Trophoblast cell (in vitro differentiated cells and primary cell): Measurements from ENCODE around the gene ZNF398.

Source experiments
- DNase-seq, 2 donors: peaks; one replicate each; pipeline ENCODE4 v3.0.0-alpha.2; 2016
- H2AFZ ChIP-seq: 2 replicates; pipeline ENCODE4 v1.6.1; 2013; ENCODE audit warnings: low read length, moderate library complexity, mild to moderate bottlenecking; ENCODE audit not compliant: insufficient read depth, poor library complexity
- H2AK5ac ChIP-seq: 2 replicates; pipeline ENCODE4 v1.6.1; 2013; ENCODE audit warnings: mild to moderate bottlenecking, low read length
- H2BK120ac ChIP-seq: 2 replicates; pipeline ENCODE4 v1.6.1; 2013; ENCODE audit warnings: low read length, mild to moderate bottlenecking, moderate library complexity; ENCODE audit not compliant: insufficient read depth, poor library complexity
- H2BK12ac ChIP-seq: 2 replicates; pipeline ENCODE4 v1.6.1; 2013; ENCODE audit warnings: mild to moderate bottlenecking, low read length, moderate library complexity
- H2BK5ac ChIP-seq: 2 replicates; pipeline ENCODE4 v1.6.1; 2013; ENCODE audit warnings: low read length, low read depth, moderate library complexity, mild to moderate bottlenecking; ENCODE audit not compliant: poor library complexity
- H3K14ac ChIP-seq: 2 replicates; pipeline ENCODE4 v1.6.1; 2013; ENCODE audit warnings: mild to moderate bottlenecking, low read length
- H3K18ac ChIP-seq: 2 replicates; pipeline ENCODE4 v1.6.1; 2013; ENCODE audit warnings: mild to moderate bottlenecking, low read length
- H3K23ac ChIP-seq: 2 replicates; pipeline ENCODE4 v1.6.1; 2013; ENCODE audit warnings: low read length
- H3K27ac ChIP-seq: 2 replicates; pipeline ENCODE4 v1.5.1; 2013; ENCODE audit warnings: low read depth, mild to moderate bottlenecking, inconsistent platforms, low read length, moderate library complexity
- H3K27me3 ChIP-seq: 2 replicates; pipeline ENCODE4 v1.6.1; 2013; ENCODE audit warnings: inconsistent platforms, mild to moderate bottlenecking, low read length, moderate library complexity; ENCODE audit not compliant: insufficient read depth
- H3K36me3 ChIP-seq, 2 experiments: 1 replicate in 1 of 2; 2 replicates in 1 of 2; pipeline ENCODE4 v1.6.1; 2013; ENCODE audit warnings: low read length in 2 of 2, mild to moderate bottlenecking in 2 of 2, moderate library complexity in 1 of 2; ENCODE audit not compliant: insufficient read depth in 2 of 2, control insufficient read depth in 1 of 2
- H3K4ac ChIP-seq: 2 replicates; pipeline ENCODE4 v1.6.1; 2013; ENCODE audit warnings: low read depth, mild to moderate bottlenecking, low read length, moderate library complexity
- H3K4me1 ChIP-seq, 2 experiments: 1 replicate in 1 of 2; 2 replicates in 1 of 2; pipeline ENCODE4 v1.6.1; 2013; ENCODE audit warnings: low read length in 2 of 2, mild to moderate bottlenecking in 2 of 2, moderate library complexity in 1 of 2; ENCODE audit not compliant: insufficient read depth in 2 of 2, control insufficient read depth in 1 of 2
- H3K4me2 ChIP-seq: 2 replicates; pipeline ENCODE4 v1.6.1; 2013; ENCODE audit warnings: inconsistent platforms, mild to moderate bottlenecking, low read length, moderate library complexity
- H3K4me3 ChIP-seq: 2 replicates; pipeline ENCODE4 v1.5.1; 2013; ENCODE audit warnings: mild to moderate bottlenecking, low read depth, low read length, inconsistent platforms
- H3K79me1 ChIP-seq: one replicate; pipeline ENCODE4 v1.6.1; 2013; ENCODE audit warnings: low read length
- H3K79me2 ChIP-seq: 2 replicates; pipeline ENCODE4 v1.6.1; 2013; ENCODE audit warnings: low read length, mild to moderate bottlenecking; ENCODE audit not compliant: control insufficient read depth, insufficient read depth, poor library complexity
- H3K9ac ChIP-seq: 2 replicates; pipeline ENCODE4 v1.6.1; 2013; ENCODE audit warnings: mild to moderate bottlenecking, low read length
- H3K9me3 ChIP-seq: 2 replicates; pipeline ENCODE4 v1.6.1; 2013; ENCODE audit warnings: low read depth, mild to moderate bottlenecking, control low read depth, inconsistent platforms, low read length; ENCODE audit not compliant: insufficient read depth
- H4K12ac ChIP-seq: 2 replicates; pipeline ENCODE4 v1.6.1; 2013; ENCODE audit warnings: low read depth, mild to moderate bottlenecking, low read length, moderate library complexity
- H4K8ac ChIP-seq: 2 replicates; pipeline ENCODE4 v1.6.1; 2013; ENCODE audit warnings: low read depth, mild to moderate bottlenecking, low read length, moderate library complexity
- H4K91ac ChIP-seq: one replicate; pipeline ENCODE4 v1.6.1; 2013; ENCODE audit warnings: low read depth, mild to moderate bottlenecking, low read length, moderate library complexity
- WGBS: extraction: QIAGEN DNeasy Blood & Tissue Kit; methylation state at CpG from one replicate; pipeline ENCODE4 v1.1.7; 2013; ENCODE audit warnings: missing lambda C conversion rate; ENCODE audit not compliant: insufficient read length, insufficient coverage; ENCODE audit errors: extremely low coverage; 5-methylcytosine and 5-hydroxymethylcytosine counted together

ZNF398 gene

DNA sequence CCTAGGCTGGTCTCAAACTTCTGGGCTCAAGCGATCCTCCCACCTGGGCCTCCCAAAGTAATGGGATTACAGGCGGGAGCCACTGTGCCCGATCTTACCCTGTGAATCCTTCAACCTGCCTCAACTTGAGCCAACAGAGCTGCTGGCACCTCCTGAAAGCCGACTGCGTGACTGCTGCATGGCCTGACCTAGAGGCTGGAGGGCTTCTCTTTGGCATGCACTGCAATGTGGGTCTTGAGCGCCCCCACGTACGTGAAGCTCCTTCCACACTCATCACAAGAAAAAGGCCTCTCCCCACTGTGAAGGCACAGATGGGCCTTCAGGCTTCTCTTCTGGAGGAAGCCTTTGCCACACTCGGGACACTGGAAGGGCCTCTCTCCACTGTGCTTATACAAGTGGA, 43.8 kb upstream of the ZNF398 start:
- Histone ChIP-seq H2BK120ac (no peak overlapping the region), H4K91ac (no peak overlapping the region), H3K36me3 (peaks cover 15 to 18% of the 10 kb centered on the region in 2 experiments), H3K27ac (no peak overlapping the region), H2AK5ac (no peak overlapping the region), H3K27me3 (no peaks in the 10 kb centered on the region), H2AFZ (no peak overlapping the region), H3K9me3 (no peaks in the 10 kb centered on the region), H3K18ac (no peak overlapping the region), H2BK5ac (no peak overlapping the region), H4K8ac (no peak overlapping the region), H3K79me1 (no peaks in the 10 kb centered on the region), H3K79me2 (no peaks in the 10 kb centered on the region), H3K4me1 (no peaks in the 10 kb centered on the region), H3K4me3 (no peak overlapping the region), H4K12ac (no peak overlapping the region), H3K14ac (no peak overlapping the region), H3K23ac (no peak overlapping the region), H2BK12ac (no peak overlapping the region), H3K4ac (no peak overlapping the region), H3K4me2 (no peak overlapping the region), H3K9ac (no peak overlapping the region)
- no CpG with 5 or more reads among the region's 9 CpGs for WGBS
- DNase-seq, result no peak

DNA sequence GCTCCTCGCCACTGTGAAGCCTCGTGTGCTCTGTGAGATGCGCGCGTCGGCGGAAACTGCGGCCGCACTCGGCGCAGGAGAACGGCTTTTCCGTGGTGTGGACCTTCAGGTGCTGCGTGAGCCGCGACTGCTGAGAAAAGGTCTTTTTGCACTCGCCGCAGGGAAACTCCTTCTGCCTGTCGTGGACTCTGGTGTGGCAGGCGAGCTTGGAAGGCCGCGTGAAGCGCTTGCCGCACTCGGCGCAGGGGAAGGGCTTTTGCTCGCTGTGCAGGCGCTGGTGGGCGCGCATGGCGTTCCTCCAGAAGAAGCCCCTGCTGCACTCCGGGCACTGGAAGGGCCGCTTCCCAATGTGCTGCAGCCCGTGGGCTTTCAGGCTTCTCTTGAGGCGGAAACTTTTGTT, 43.0 kb upstream of the ZNF398 start:
- no peak overlapping the region for H3K18ac ChIP-seq
- no peak overlapping the region for H4K91ac ChIP-seq
- no peak for DNase-seq
- H2AFZ ChIP-seq, result no peak overlapping the region
- H3K27ac ChIP-seq, result no peak overlapping the region
- no peak overlapping the region for H3K4me3 ChIP-seq
- no peaks in the 10 kb centered on the region for H3K9me3 ChIP-seq
- H3K36me3 ChIP-seq, result peaks cover 15 to 18% of the 10 kb centered on the region in 2 experiments
- no peaks in the 10 kb centered on the region for H3K27me3 ChIP-seq
- no peak overlapping the region for H3K4me2 ChIP-seq
- no peak overlapping the region for H2BK12ac ChIP-seq
- H3K23ac ChIP-seq, result no peak overlapping the region
- H2BK120ac ChIP-seq, result no peak overlapping the region
- no CpG with 5 or more reads among the region's 35 CpGs for WGBS
- no peak overlapping the region for H3K4ac ChIP-seq
- no peak overlapping the region for H4K12ac ChIP-seq
- no peak overlapping the region for H2BK5ac ChIP-seq
- H4K8ac ChIP-seq, result no peak overlapping the region
- H3K9ac ChIP-seq, result no peak overlapping the region
- no peak overlapping the region for H2AK5ac ChIP-seq
- H3K14ac ChIP-seq, result no peak overlapping the region
- H3K79me1 ChIP-seq, result no peaks in the 10 kb centered on the region
- no peaks in the 10 kb centered on the region for H3K4me1 ChIP-seq
- no peaks in the 10 kb centered on the region for H3K79me2 ChIP-seq

DNA sequence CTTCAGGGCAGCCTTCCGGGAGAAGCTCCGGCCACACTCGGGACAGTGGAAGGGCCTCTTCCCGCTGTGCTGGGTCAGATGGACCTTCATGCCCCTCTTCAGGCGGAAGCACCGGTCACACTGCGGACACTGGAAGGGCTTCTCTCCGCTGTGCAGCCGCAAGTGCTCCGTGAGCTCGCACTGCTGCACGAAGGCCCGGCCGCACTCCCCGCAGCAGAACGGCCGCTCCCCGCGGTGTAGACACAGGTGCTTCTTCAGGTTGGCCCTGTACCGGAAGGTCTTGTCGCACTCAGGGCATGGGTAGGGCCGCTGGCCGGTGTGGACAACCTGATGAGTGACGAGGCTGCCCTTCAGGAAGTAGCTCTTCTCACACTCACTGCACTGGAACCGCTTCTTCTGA, 42.5 kb upstream of the ZNF398 start:
- Histone ChIP-seq H2AFZ (no peak overlapping the region), H3K4me3 (no peak overlapping the region), H4K8ac (no peak overlapping the region), H2BK120ac (no peak overlapping the region), H2AK5ac (no peak overlapping the region), H3K18ac (no peak overlapping the region), H3K79me1 (no peaks in the 10 kb centered on the region), H4K12ac (no peak overlapping the region), H3K23ac (no peak overlapping the region), H3K4me2 (no peak overlapping the region), H4K91ac (no peak overlapping the region), H3K4ac (no peak overlapping the region), H3K14ac (no peak overlapping the region), H2BK5ac (no peak overlapping the region), H3K79me2 (no peaks in the 10 kb centered on the region), H3K27me3 (no peaks in the 10 kb centered on the region), H3K9ac (no peak overlapping the region), H3K4me1 (no peaks in the 10 kb centered on the region), H3K36me3 (peaks cover 15 to 18% of the 10 kb centered on the region in 2 experiments), H3K27ac (no peak overlapping the region), H3K9me3 (no peaks in the 10 kb centered on the region), H2BK12ac (no peak overlapping the region)
- WGBS, result no CpG with 5 or more reads among the region's 25 CpGs
- DNase-seq, result no peak

DNA sequence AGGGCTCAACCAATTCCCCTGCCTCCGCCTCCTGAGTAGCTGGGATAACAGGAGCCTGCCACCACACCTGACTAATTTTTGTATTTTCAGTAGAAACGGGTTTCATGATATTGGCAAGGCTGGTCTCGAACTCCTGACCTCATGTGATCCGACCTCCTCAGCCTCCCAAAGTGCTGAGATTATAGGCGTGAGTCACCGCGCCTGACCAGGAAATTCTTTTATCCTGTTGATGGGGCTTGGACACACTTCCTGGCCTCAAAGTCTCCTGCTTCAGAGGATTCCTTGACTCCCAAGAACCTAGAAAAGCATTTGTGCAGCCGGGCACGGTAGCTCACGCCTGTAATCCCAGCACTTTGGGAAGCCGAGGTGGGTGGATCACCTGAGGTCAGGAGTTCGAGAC, 37.3 kb upstream of the ZNF398 start:
- no peak overlapping the region for H2AFZ ChIP-seq
- H3K18ac ChIP-seq, result no peak overlapping the region
- H2AK5ac ChIP-seq, result no peak overlapping the region
- H3K79me1 ChIP-seq, result peaks cover 3% of the 10 kb centered on the region
- WGBS, result no CpG with 5 or more reads among the region's 12 CpGs
- H4K91ac ChIP-seq, result peak overlapping the region; percentile 18
- no peak overlapping the region for H3K4ac ChIP-seq
- H3K4me2 ChIP-seq, result no peak overlapping the region
- H2BK12ac ChIP-seq, result no peak overlapping the region
- no peak overlapping the region for H3K27ac ChIP-seq
- peaks cover 2% of the 10 kb centered on the region in 2 experiments for H3K4me1 ChIP-seq
- H3K79me2 ChIP-seq, result no peaks in the 10 kb centered on the region
- H3K9me3 ChIP-seq, result no peaks in the 10 kb centered on the region
- no peak overlapping the region for H3K14ac ChIP-seq
- H2BK5ac ChIP-seq, result no peak overlapping the region
- H3K4me3 ChIP-seq, result no peak overlapping the region
- no peaks in the 10 kb centered on the region for H3K27me3 ChIP-seq
- no peak overlapping the region for H2BK120ac ChIP-seq
- peaks cover under 1 to 6% of the 10 kb centered on the region in 2 experiments for H3K36me3 ChIP-seq
- H4K8ac ChIP-seq, result no peak overlapping the region
- no peak overlapping the region for H3K23ac ChIP-seq
- DNase-seq, result no peak
- H4K12ac ChIP-seq, result no peak overlapping the region
- no peak overlapping the region for H3K9ac ChIP-seq
